ENCODE data around the gene ADM.

The ADM gene

GRCh38 chr11:10310301-10310841 lies 5.5 kb downstream of the ADM start:
- DNase-seq (ENCODE audit: low read depth), result no peak

- no peak for DNase-seq (ENCODE audit: low read depth)
Measured at GRCh38 chr11:10311802-10312201, 6.9 kb downstream of the ADM start.

- DNase-seq (ENCODE audit: low read depth), result no peak
Measured at GRCh38 chr11:10314199-10315072, 9.6 kb downstream of the ADM start.

- DNase-seq (ENCODE audit: low read depth), result no peak
Measured at GRCh38 chr11:10315083-10315482, 10.2 kb downstream of the ADM start.

- DNase-seq (ENCODE audit: low read depth), result no peak
Measured at GRCh38 chr11:10317151-10317755, 12.4 kb downstream of the ADM start.

GRCh38 chr11:10317776-10318526 lies 13.1 kb downstream of the ADM start:
- DNase-seq (ENCODE audit: low read depth), result no peak

GRCh38 chr11:10318527-10318802 lies 13.6 kb downstream of the ADM start:
- DNase-seq (ENCODE audit: low read depth), result no peak

- DNase-seq (ENCODE audit: low read depth), result no peak
Measured at GRCh38 chr11:10319702-10320558, 15.1 kb downstream of the ADM start.

- DNase-seq (ENCODE audit: low read depth), result no peak
Measured at GRCh38 chr11:10320736-10321465, 16.0 kb downstream of the ADM start.

- DNase-seq (ENCODE audit: low read depth), result no peak
Measured at GRCh38 chr11:10322401-10322800, 17.5 kb downstream of the ADM start.

- no peak for DNase-seq (ENCODE audit: low read depth)
Measured at GRCh38 chr11:10322830-10323792, 18.2 kb downstream of the ADM start.

- no peak for DNase-seq (ENCODE audit: low read depth)
Measured at GRCh38 chr11:10323793-10324170, 18.9 kb downstream of the ADM start.

GRCh38 chr11:10324474-10324873 lies 19.6 kb downstream of the ADM start:
- no peak for DNase-seq (ENCODE audit: low read depth)

GRCh38 chr11:10325277-10326011 lies 20.6 kb downstream of the ADM start:
- no peak for DNase-seq (ENCODE audit: low read depth)

- no peak for DNase-seq (ENCODE audit: low read depth)
Measured at GRCh38 chr11:10326012-10326964, 21.4 kb downstream of the ADM start.

GRCh38 chr11:10327254-10327653 lies 22.4 kb downstream of the ADM start:
- DNase-seq (ENCODE audit: low read depth), result no peak

GRCh38 chr11:10328314-10329098 lies 23.6 kb downstream of the ADM start:
- DNase-seq (ENCODE audit: low read depth), result no peak

Measured in T follicular helper cell (primary cell).